ENCODE measurements around the gene AQP3.
"Not testable (repeated sequence)": the region's sequence is repeated elsewhere in the genome, so short reads cannot be mapped to it uniquely, and the experiment has no call there.

Gene AQP3

DNA sequence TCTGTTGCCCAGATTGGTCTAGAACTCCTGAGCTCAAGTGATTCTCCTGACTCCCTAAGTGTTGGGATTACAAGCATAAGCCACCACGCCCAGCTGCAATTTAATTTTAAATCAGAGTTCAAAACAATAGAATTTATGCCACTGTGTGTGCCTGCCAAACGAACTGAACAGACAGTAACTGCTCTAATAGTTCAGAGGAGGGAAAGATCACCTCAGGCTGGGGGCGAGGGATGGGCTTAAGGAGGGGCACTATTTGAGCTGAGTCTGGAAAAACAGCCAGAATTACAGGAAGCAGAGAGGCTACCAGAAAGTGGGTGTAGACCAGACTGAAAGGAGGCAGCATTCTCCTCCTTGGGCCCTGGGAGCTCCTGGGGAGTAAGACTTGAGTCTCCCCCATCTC is 14.1 kb upstream of the AQP3 start:
- H3K9me3 ChIP-seq, result no peaks in the 10 kb centered on the region
- no peaks in the 10 kb centered on the region for H3K4me1 ChIP-seq (ENCODE audit: control insufficient read depth in 1 of 2, insufficient read depth in 1 of 2, low read depth in 1 of 2, low read length in 1 of 2)
- H3K36me3 ChIP-seq, result peaks cover 57% of the 10 kb centered on the region
- H3K4me3 ChIP-seq (ENCODE audit: low read depth in 1 of 2, low read length in 1 of 2), result no peak overlapping the region
- no peak for TF ChIP-seq CTCF (IDR thresholded peaks at IDR 0.05)
- H3K27me3 ChIP-seq, result no peaks in the 10 kb centered on the region
- H3K27ac ChIP-seq, result no peak overlapping the region

GRCh38 chr9:33460854-33461253 is 13.5 kb upstream of the AQP3 start:
- Histone ChIP-seq H3K27ac (no peak overlapping the region), H3K4me1 (ENCODE audit: control insufficient read depth in 1 of 2, insufficient read depth in 1 of 2, low read depth in 1 of 2, low read length in 1 of 2) (no peaks in the 10 kb centered on the region), H3K36me3 (peaks cover 51% of the 10 kb centered on the region), H3K4me3 (ENCODE audit: low read depth in 1 of 2, low read length in 1 of 2) (no peak overlapping the region), H3K27me3 (no peaks in the 10 kb centered on the region), H3K9me3 (no peaks in the 10 kb centered on the region)
- no peak for TF ChIP-seq CTCF (IDR thresholded peaks at IDR 0.05)

DNA sequence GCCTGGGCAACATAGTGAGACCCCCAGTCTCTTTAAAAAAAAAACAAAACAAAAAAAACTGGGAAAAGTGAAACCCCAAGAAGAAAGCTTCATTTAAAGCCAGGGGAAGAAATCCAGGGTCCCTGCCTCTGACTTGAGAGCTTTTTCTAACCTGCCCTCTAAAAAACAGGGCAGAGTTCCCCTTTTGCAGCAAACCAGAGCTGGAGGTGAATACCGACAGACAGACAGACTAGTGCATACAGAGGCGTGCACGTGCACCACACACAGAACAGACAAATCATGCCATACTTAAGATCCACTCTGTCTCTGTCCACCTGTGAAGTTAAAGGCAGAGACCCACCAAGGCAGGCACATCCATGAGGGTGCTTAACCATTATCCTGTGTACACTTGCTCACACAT is 11.7 kb upstream of the AQP3 start:
- Histone ChIP-seq H3K9me3 (no peaks in the 10 kb centered on the region), H3K4me3 (ENCODE audit: low read depth in 1 of 2, low read length in 1 of 2) (no peak overlapping the region), H3K27ac (no peak overlapping the region), H3K4me1 (ENCODE audit: control insufficient read depth in 1 of 2, insufficient read depth in 1 of 2, low read depth in 1 of 2, low read length in 1 of 2) (no peaks in the 10 kb centered on the region), H3K27me3 (no peaks in the 10 kb centered on the region), H3K36me3 (peaks cover 34% of the 10 kb centered on the region)
- TF ChIP-seq CTCF (IDR thresholded peaks at IDR 0.05), result no peak

GRCh38 chr9:33458444-33458843 is 11.1 kb upstream of the AQP3 start:
- no peak overlapping the region for H3K27ac ChIP-seq
- H3K4me3 ChIP-seq (ENCODE audit: low read depth in 1 of 2, low read length in 1 of 2), result no peak overlapping the region
- H3K36me3 ChIP-seq, result peaks cover 27% of the 10 kb centered on the region
- H3K27me3 ChIP-seq, result no peaks in the 10 kb centered on the region
- TF ChIP-seq CTCF (IDR thresholded peaks at IDR 0.05), result no peak
- no peaks in the 10 kb centered on the region for H3K4me1 ChIP-seq (ENCODE audit: control insufficient read depth in 1 of 2, insufficient read depth in 1 of 2, low read depth in 1 of 2, low read length in 1 of 2)
- no peaks in the 10 kb centered on the region for H3K9me3 ChIP-seq

- H3K27me3 ChIP-seq, result no peaks in the 10 kb centered on the region
- no peak for TF ChIP-seq CTCF (IDR thresholded peaks at IDR 0.05)
- H3K36me3 ChIP-seq, result peaks cover 4% of the 10 kb centered on the region
- H3K4me1 ChIP-seq (ENCODE audit: control insufficient read depth in 1 of 2, insufficient read depth in 1 of 2, low read depth in 1 of 2, low read length in 1 of 2), result no peaks in the 10 kb centered on the region
- no peak overlapping the region for H3K27ac ChIP-seq
- H3K9me3 ChIP-seq, result no peaks in the 10 kb centered on the region
- H3K4me3 ChIP-seq (ENCODE audit: low read depth in 1 of 2, low read length in 1 of 2), result no peak overlapping the region
Measured at GRCh38 chr9:33455945-33456344, 8.6 kb upstream of the AQP3 start.

DNA sequence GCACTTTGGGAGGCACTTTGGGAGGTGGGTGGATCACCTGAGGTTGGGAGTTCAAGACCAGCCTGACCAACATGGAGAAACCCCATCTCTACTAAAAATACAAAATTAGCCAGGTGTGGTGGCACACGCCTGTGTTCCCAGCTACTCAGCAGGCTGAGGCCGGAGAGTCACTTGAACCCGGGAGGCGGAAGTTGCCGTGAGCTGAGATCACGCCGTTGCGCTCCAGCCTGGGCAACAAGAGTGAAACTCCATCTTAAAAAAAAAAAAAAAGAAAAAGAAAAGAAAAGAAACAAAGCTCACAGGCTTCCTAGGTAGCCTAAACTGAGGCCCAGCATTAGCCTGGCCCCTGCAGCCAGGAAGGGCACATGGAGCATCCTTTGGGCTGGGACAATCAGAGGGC is 8.1 kb upstream of the AQP3 start:
- H3K9me3 ChIP-seq; H3K27me3 ChIP-seq; H3K27ac ChIP-seq; H3K36me3 ChIP-seq; H3K4me3 ChIP-seq (ENCODE audit: low read depth in 1 of 2, low read length in 1 of 2); H3K4me1 ChIP-seq (ENCODE audit: control insufficient read depth in 1 of 2, insufficient read depth in 1 of 2, low read depth in 1 of 2, low read length in 1 of 2): not testable (repeated sequence)

- not testable (repeated sequence) for H3K27ac ChIP-seq; H3K36me3 ChIP-seq; H3K27me3 ChIP-seq; H3K4me1 ChIP-seq (ENCODE audit: control insufficient read depth in 1 of 2, insufficient read depth in 1 of 2, low read depth in 1 of 2, low read length in 1 of 2); H3K9me3 ChIP-seq; H3K4me3 ChIP-seq (ENCODE audit: low read depth in 1 of 2, low read length in 1 of 2)
Measured at GRCh38 chr9:33454661-33455026, 7.3 kb upstream of the AQP3 start.
